ENCODE measurements around the gene SLIT3. TPM values are rescaled to one million over a fixed set of nuclear protein-coding genes. Genes with fewer than 3 reads are reported as not detected.
A peak's percentile ranks its signal among the peaks of the same experiment; 100 is the strongest.

Gene SLIT3
- total RNA-seq, 4 donors from 2014 or later = 28.4 to 77.2 (median 63.8) TPM

GRCh38 chr5:168879929-168880328 lies 421.0 kb downstream of the SLIT3 start:
- H3K27me3 ChIP-seq = no peaks in the 10 kb centered on the region
- H3K27ac ChIP-seq = peak overlapping the region; percentile 62 to 85 (median 74)
- intact Hi-C loops (cut with DNase I) = no loop called here
- peak; percentile 36 to 40 for DNase-seq
- no peaks in the 10 kb centered on the region for H3K9me3 ChIP-seq
- WGBS, 2 donors = 17 to 23% methylated on average over 8 of the region's 8 CpGs
- no peak overlapping the region for H3K4me3 ChIP-seq (replicated peaks in 1 of 3)
- no peaks in the 10 kb centered on the region for H3K36me3 ChIP-seq
- TF ChIP-seq POLR2A (IDR thresholded peaks at IDR 0.05) (no peak), CTCF (IDR thresholded peaks at IDR 0.05) (no peak)
- H3K4me1 ChIP-seq = peaks cover 45 to 51% of the 10 kb centered on the region in 2 donors

GRCh38 chr5:168879331-168879730 lies 421.6 kb downstream of the SLIT3 start:
- Histone ChIP-seq H3K27me3 (no peaks in the 10 kb centered on the region), H3K9me3 (no peaks in the 10 kb centered on the region), H3K36me3 (no peaks in the 10 kb centered on the region), H3K27ac (peak overlapping the region; percentile 62 to 85 (median 74)), H3K4me1 (peaks cover 45 to 51% of the 10 kb centered on the region in 2 donors), H3K4me3 (replicated peaks in 1 of 3) (no peak overlapping the region)
- no peak for DNase-seq
- no peak for TF ChIP-seq CTCF (IDR thresholded peaks at IDR 0.05)
- TF ChIP-seq POLR2A (IDR thresholded peaks at IDR 0.05) = no peak
- WGBS, 2 donors = 93 to 95% methylated on average over 2 of the region's 2 CpGs
- intact Hi-C loops (cut with DNase I) = no loop called here

- 63 to 73% methylated on average over 9 to 10 of the region's 10 CpGs for WGBS, 2 donors
- no peaks in the 10 kb centered on the region for H3K36me3 ChIP-seq
- no peaks in the 10 kb centered on the region for H3K9me3 ChIP-seq
- intact Hi-C loops (cut with DNase I) = no loop called here
- no peak overlapping the region for H3K4me3 ChIP-seq (replicated peaks in 1 of 3)
- no peak for TF ChIP-seq CTCF (IDR thresholded peaks at IDR 0.05)
- no peak for TF ChIP-seq POLR2A (IDR thresholded peaks at IDR 0.05)
- peak overlapping the region in 2 of 3 donors; percentile 27 to 37 for H3K27ac ChIP-seq
- no peak for DNase-seq
- H3K27me3 ChIP-seq = no peaks in the 10 kb centered on the region
- H3K4me1 ChIP-seq = peaks cover 45 to 48% of the 10 kb centered on the region in 2 donors
These were observed 422.7 kb downstream of the SLIT3 start for GRCh38 chr5:168878135-168878745.

GRCh38 chr5:168877132-168877892 lies 423.6 kb downstream of the SLIT3 start:
- intact Hi-C loops (cut with DNase I) = no loop called here
- Histone ChIP-seq H3K27me3 (no peaks in the 10 kb centered on the region), H3K4me1 (peaks cover 43 to 44% of the 10 kb centered on the region in 2 donors), H3K4me3 (replicated peaks in 1 of 3) (no peak overlapping the region), H3K36me3 (no peaks in the 10 kb centered on the region), H3K27ac (peak overlapping the region in 2 of 3 donors; percentile 27 to 37), H3K9me3 (no peaks in the 10 kb centered on the region)
- 24 to 30% methylated on average over 11 of the region's 11 CpGs for WGBS, 2 donors
- no peak for TF ChIP-seq CTCF (IDR thresholded peaks at IDR 0.05)
- TF ChIP-seq POLR2A (IDR thresholded peaks at IDR 0.05) = no peak
- DNase-seq = peak; percentile 49 to 73

- intact Hi-C loops (cut with DNase I) = no loop called here
- DNase-seq = no peak
- no peak overlapping the region for H3K27ac ChIP-seq
- no peak overlapping the region for H3K4me3 ChIP-seq (replicated peaks in 1 of 3)
- TF ChIP-seq CTCF (IDR thresholded peaks at IDR 0.05) (no peak), POLR2A (IDR thresholded peaks at IDR 0.05) (no peak)
- H3K4me1 ChIP-seq = peaks cover 35 to 36% of the 10 kb centered on the region in 2 donors
- no peaks in the 10 kb centered on the region for H3K9me3 ChIP-seq
- 93 to 96% methylated on average over 3 of the region's 3 CpGs for WGBS, 2 donors
- H3K27me3 ChIP-seq = no peaks in the 10 kb centered on the region
- no peaks in the 10 kb centered on the region for H3K36me3 ChIP-seq
These were observed 424.5 kb downstream of the SLIT3 start for GRCh38 chr5:168876419-168876818.
